ENCODE results near the gene NOXA1.
"Not testable (repeated sequence)": the region's sequence is repeated elsewhere in the genome, so short reads cannot be mapped to it uniquely, and the experiment has no call there.

Gene NOXA1

DNA sequence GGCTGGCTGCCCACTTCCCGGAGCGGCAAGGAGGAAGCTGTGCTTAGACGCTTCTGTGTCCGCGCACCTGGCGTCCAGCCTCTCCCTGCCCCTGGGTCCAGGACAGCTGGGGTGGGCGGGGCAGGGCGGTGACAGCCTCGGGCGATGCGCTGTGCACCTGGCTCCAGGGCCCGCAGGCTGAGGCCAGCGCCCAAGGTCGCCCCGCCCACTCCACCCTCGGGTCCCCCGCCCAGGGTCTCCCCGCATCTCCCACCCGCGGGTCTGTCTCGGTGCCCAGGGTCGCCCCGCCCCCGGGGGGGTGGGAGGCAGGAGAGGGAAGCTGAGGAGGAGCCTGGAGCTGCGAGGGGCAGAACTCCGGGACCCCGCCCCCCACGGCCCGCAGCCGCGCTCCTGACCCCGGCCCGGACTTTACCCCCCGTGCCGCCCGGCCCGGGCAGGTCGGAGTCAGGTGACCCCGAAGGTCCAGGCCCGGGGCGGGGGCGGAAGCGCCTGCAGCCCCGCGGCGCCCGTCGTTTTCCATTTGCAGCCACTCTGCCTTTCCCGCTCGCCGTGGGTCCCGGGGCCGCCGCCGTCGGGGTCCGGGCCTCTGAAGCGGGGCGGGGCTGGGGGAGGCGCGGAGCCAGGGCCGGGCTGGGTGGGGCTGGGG lies 18.2 kb downstream of the NOXA1 start, which contains the start of gene ENTPD8:
Gene ENTPD8, minus strand, starts transcription at position 69 of the 646 bp plus-strand sequence. CDS start 3,072 bp downstream, outside the sequence.
- DNase-seq = no peak

DNA sequence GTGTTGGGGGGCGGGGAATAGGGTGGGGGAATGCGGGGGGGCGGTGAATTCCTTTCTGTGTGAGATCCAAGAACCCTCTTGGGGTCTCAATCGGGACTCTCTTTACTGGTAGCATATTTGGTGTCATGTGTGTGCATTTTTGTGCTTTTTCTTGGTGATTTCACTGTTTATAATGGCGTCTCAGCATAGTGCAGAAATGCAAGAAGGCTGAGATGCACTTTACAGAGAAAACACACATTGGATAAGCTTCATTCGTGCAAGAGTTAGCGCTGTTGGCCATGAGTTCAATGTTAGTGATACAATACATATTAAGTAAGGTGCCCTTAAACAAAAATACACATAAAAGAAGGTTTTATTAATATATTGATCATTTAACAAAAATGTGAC lies 18.7 kb downstream of the NOXA1 start:
- DNase-seq = no peak

DNA sequence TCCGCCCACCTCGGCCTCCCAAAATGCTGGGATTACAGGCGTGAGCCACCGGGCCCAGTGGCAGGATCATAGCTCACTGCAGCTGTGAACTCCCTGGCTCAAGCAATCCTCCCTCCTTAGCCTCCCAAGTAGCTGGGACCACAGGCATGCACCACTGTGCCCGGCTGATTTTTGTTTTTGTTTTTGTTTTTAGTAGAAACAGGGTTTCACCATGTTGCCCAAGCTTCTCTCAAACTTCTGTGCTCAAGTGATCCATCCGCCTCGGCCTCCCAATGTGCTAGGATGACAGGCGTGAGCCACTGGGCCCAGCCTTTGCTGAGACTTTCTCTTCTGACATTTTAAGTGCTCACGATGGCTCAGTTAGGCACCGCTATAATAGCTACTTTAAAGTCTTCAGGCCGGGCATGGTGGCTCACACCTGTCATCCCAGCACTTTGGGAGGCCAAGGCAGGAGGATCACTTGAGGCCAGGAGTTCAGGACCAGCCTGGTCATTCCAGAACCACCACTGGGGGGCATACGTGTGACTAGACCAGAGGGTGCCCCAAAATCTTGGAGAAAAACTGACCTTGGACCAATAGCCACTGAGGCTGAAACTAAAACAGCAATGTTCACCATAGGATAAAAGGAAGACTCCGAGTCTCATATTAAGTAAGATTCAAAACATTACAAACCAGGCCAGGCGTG lies 21.1 kb downstream of the NOXA1 start:
- no peak for DNase-seq

DNA sequence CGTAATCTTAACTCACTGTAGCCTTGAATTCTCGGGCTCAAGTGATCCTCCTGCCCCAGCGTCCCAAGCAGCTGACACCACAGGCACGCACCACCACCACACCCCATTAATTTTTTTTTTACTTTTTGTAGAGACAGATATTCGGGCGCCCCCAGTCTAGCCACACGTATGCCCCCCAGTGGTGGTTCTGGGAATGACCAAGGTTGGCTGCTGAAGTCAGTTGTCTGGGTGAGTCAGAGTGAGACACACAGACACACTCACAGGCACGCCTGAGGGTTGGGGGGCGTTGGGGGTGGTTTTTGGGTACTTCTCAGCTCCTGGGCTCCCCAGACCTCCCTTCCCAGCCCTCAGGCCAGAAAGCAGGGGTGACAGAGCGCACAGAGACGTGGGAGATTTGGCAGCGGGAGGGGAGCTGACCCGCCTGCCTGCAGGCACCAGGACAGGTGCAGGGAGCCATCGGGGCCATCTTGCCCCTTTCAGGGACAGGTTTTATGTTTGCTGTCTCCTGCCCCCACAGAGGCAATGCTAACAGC lies 22.1 kb downstream of the NOXA1 start:
- no peak for DNase-seq

DNA sequence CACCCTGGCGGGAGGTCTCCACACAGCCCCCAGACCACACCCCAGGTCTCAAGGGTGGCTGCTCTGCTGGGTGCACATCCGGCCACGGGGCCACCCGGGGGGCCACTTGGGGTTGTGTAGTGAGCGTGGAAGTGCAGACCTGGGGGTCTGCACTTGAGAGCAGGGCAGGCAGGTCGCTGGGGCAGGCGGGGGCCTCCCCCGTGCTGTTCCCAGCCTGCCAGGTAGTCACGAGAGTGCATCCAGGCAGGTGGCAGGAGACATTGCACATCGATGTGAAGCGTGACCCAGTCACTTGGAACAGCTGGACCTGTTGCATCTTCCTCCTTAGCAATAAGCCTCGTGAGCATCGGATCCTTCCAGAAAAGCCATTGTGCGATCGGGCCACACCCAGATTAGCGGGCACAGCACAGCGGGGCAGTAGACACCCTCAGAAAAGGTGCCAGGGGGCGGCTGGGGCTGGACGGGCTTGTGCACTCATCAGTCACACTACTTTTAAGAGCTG lies 22.8 kb downstream of the NOXA1 start:
- DNase-seq = no peak

DNA sequence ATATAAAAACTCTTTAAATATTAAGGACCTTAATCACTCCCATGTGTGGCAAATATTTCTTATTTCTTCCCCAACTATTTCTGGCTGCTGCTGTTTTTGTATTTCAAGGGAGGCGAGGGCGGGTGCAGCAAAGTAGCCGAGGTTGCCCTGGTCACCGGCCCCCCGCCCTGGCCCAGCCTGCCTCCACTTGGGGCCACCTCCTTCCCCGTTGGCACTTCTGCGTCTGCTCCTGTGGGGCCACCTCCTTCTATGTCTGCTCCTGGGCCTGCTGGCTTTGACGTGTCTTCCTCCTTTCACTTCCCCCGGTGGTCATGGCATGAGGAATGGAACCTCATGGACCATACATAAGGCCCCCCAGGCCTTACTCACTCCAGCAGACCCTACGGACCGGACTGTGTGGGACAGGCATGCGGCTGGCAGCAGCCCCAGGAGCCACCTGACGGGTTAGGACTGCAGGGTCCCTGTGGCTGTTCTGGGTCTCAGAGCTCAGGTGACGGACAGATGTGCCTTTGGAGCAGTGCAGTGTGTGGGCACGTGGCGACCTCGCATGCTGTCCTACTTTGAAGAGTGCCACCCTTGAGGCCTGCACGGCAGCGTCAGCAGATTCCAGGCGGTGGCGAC lies 23.8 kb downstream of the NOXA1 start:
- no peak for DNase-seq

DNA sequence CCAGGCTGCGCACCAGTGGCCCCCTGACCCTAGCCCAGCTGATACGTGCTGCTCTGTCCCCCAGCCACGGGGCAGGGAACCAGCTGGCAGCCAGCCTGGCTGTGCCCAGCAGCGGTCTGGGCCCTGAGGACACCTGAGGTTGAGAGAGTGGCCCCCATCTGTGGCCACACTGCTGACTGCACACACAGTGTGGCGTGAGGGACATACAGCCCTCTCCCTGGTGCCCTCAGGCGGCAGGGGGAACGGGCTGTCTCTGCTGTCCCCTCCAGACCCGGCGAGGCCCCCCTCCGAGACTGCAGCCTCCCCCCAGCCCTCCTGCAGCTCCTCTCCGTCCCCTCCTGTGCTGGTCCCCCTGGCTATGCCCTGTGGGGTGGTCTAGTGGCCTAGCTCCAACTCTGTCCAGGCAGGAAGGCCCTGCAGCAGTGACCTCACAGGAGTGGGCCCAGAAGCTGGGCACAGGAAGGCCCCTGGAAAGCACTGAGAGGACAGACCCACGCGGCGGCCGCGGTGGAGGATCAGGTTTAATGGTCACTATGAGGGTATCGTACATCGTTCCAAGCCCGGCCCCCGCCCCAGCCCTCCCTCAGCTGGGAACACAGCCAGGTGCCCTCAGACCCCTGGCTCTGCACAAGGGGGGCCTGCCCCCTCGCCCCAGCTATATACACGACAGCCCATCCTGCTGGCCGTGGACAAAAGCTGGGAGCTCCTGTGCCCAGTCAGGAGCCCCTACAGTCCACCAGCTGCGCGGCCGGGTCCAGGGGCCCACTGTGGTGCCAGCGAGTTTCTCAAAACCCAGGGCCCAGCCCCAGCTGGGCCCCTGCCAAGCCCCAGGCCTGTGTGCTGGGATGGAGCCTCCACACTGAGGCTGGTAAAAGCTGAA lies 24.8 kb downstream of the NOXA1 start:
- DNase-seq = no peak

DNA sequence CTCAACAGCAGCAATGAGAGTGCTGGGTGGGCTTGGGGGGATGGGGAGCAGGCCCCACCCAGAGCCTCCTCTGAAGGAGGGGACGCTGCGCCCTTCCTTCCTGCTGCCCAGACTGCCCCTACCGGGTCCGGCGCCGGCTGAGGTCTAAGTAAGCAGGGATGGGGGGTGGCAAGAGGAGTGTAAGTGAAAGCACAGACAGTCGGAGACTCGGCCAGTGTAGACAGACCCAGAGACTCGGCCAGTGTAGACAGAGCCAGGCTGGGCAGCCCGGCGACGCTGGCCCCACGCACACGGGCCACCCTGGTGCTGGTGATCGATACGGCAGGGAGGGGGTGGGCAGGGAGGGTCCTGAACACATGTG lies 25.4 kb downstream of the NOXA1 start:
- DNase-seq = no peak

DNA sequence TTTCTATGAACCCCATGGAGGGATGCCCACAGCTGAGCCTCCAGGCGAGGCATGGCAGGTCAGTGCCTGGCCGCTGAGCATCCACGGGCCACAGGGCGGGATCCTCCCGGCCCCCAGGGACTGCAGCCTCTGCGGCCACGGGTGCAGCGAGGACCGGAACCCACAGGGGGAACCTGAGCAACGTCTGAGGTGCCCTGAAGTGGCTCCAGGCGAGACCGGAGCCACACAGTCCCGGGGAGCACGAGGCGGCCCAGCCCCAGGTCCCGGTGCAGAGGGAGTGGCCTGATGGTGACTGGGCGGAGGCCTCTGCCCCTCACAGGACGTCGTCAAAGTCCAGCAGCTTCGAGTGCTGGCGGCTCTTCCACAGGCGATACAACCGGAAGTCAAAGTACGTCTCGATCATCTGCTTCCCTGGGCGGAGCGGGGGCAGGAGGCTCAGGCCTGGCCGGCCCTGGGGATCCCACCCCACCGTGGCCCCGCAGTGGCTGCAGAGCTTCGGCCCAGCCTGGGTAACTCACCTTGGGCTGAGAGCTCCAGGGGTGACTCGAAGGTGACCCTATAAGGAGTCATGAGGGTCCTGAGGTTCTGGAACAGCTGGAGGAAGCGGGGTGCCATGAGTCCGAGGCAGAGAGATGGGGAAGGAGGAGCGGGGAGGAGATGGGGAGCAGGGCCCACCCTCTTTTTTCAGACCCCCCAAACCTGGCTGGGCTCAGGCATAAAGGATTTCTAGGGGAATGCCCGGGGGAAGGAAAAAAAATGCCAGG lies 26.1 kb downstream of the NOXA1 start:
- DNase-seq = no peak

DNA sequence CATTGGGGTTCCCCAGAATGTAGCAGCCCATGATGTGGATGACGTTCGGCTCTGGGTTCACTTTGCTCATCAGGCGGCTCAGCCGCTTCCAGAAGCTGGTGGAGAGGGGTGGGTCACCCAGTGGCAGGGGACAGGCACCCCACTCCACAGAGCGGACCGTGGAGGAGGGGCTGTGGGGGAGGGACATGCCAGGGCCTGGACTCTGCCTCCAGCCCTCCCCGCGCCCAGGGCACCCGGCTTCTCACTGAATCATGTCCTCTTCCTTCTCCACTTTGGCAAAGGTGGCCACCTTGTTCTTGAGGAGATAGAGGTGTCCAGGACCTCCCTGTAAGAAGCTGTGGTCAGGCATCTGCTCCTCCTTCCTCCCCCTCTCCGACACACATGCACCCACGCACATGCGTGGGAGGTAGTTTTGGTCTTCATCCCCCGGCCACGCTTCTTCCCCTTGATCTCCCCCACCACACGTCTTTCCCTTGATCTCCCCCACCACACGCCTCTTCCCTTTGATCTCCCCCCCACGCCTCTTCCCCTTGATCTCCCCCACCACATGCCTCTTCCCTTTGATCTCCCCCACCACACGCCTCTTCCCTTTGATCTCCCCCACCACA lies 26.8 kb downstream of the NOXA1 start:
- no peak for DNase-seq

DNA sequence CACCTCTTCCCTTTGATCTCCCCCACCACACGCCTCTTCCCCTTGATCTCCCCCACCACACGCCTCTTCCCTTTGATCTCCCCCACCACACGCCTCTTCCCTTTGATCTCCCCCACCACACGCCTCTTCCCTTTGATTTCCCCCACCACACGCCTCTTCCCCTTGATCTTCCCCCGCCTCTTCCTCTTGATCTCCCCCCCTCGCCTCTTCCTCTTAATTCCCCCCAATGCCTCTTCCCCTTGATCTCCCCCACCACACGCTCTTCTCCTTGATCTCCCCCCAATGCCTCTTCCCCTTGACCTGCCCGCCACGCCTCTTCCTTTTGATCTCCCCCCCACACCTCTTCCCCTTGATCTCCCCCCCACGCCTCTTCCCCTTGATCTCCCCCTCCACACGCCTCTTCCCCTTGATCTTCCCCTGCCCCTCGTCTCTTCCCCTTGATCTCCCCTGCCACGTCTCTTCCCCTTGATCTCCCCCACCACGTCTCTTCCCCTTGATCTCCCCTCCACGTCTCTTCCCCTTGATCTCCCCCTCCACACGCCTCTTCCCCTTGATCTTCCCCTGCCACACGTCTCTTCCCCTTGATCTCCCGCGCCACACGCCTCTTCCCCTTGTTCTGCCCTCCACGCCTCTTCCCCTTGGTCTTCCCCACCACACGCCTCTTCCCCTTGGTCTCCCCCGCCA lies 27.5 kb downstream of the NOXA1 start:
- not testable (repeated sequence) for DNase-seq

DNA sequence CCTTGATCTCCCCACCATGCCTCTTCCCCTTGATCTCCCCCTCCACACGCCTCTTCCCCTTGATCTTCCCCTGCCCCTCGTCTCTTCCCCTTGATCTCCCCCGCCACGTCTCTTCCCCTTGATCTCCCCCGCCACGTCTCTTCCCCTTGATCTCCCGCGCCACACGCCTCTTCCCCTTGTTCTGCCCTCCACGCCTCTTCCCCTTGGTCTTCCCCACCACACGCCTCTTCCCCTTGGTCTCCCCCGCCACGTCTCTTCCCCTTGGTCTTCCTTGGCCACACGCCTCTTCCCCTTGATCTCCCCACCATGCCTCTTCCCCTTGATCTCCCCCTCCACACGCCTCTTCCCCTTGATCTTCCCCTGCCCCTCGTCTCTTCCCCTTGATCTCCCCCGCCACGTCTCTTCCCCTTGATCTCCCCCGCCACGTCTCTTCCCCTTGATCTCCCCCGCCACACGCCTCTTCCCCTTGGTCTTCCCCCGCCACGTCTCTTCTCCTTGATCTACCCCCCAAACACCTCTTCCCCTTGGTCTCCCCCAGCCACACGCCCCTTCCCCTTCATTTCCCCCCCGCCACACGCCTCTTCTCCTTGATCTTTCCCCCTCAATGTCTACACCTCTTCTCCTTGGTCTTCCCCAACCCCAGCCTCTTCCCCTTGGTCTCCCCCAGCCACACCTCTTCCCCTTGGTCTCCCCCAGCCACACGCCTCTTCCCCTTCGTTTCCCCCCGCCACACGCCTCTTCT lies 28.2 kb downstream of the NOXA1 start:
- DNase-seq = not testable (repeated sequence)

DNA sequence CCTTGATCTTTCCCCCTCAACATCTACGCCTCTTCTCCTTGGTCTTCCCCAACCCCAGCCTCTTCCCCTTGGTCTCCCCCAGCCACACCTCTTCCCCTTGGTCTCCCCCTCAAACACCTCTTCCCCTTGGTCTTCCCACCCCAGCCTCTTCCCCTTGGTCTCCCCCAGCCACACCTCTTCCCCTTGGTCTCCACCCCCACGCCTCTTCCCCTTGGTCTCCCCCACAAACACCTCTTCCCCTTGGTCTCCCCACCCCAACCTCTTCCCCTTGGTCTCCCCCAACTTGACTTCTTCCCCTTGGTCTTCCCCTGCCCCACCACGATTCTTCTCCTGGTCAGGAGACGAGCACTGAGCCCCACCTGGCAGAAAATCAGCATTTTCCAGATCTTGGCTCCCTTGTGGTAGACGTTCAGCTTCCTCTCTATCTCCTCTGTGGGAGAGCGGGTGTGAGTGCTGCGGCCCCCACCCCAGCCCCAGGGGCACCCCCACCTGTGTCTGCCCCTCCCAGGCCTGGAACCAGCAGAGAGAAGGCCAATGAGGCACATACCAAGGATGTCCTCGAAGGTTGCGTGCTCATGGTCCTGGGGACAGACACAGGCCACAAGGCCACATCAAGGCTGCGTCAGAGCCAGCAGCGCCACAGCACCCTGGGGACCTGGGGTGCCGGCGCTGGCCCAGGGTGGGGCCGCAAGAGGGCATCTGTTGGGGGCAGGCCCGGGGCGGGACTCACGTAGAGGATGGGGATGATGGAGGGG lies 29.0 kb downstream of the NOXA1 start:
- DNase-seq = no peak

DNA sequence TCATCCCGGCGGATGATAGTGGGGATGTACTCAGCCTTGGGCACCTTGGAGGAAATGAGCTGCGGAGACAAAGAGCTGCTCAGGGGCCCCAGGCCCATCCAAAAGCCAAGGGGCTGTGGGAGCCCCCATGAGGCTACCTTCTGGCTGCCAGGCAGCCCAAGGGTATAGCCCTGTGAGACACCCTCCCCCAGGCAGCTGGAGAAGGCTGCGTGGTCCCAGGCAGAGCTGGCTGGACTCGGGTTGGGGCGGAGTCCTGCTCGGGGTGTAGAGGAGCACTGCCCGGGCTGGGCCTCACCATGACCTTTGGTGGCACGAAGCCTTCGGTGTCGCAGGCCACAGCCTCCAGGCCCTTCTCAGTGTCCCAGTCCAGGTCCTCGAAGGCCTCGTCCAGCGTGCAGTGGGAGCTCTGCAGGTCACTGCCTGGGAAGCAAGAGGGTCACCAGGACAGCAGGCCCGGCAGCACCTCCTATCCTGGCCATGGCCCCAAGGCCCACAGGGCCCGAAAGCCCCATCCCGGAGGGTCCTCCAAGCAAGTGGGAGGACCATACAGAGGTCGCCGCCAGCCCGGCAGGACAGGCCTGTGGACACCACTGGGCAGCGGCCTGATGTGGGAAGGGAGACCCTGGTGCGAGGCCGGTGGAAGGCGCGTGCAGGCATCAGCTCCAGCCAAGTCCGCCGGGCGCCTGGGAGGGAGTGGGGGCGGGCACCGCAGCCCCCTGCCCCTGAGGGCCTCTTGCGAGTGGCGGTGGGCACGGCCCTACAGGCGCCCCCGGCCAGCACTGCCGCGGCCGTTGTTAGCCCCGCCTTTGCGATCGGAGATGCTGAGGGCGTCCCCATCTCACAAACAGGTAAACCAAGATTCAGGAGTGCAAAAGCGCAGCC lies 29.8 kb downstream of the NOXA1 start:
- DNase-seq = no peak

DNA sequence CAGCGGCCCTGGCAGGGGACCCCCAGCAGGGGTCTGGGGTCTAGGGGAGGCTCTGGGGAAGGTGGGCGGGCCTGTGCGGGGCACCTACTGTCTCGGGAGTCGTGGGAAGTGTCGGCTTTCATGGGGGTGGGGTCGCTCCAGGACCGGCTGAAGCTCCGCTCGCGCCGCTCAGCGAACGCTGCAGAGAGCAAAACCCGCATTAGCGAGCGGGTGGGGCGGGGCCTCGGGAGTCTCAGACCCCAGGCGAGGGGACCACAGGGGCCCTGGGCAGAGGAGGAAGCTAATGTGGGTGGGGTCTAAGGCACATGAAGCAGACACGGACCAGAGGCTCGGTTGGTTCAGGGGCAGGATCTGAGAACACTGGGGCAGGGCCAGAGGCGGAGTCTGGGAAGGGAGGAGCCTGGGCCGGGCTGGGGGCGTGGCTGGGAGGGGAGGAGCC lies 30.5 kb downstream of the NOXA1 start:
- DNase-seq = no peak

DNA sequence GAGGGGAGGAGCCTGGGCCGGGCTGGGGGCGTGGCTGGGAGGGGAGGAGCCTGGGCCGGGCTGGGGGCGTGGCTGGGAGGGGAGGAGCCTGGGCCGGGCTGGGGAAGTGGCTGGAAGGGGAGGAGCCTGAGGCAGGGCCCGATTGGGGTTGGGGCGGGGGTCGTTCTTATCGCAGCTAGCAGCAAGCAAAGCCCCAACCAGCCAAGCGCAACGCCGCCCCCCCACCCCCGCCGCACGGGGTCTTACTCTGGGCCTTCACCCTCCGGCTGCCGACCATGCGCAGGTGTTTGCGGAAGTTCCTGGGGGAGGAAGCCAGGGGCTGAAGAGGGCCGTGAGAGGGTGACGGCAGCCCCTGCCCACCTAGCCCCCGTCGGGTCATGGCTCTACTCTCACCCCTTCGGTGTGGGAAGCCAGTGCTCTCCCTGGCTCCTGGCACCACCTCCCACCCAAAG lies 31.0 kb downstream of the NOXA1 start:
- DNase-seq = no peak

DNA sequence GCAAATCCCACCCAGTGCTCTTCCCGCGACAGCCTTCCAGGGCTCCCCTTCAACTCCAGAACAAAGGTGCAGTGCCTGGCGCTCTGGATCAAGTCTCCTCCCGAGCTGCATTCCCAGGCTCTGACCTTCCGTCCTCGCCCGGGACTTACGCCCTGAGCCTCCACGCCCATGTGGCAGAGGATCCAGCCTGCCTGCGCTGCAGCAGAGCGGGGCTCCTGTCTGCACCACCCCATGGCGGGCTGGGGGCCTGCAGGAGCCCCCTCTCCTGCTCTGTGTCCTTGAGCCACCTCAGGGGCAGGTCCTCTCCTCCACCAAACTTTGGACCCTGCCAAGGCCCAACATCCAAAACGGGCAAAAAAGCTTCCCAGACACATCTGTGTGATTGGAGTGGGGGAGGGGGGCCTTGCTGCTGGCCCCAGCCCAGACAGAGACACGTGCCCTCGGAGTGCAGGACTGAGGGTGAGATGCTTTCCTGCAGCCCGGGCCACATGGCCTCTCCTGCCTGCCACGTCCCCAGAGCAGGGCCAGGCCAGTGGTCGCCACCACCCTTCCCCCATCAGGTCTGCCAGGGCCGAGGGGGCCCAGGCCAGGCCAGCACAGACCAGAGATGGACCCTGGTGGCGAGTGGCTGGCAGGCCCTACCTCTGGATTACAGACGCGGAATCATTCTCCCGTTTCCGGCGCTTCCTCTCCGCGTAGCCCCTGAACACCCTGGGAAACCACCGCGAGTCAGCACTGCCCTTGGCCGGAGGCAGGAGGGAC lies 31.6 kb downstream of the NOXA1 start:
- no peak for DNase-seq

Data from activated gamma-delta T cell (primary cell).